ENCODE data around the gene ALLC.

Gene ALLC

GRCh38 chr2:3730646-3731045, 72.6 kb downstream of the ALLC start:
- H3K9me3 ChIP-seq (ENCODE audit: insufficient read depth, low read length, severe bottlenecking), result no peaks in the 10 kb centered on the region
- H4K20me1 ChIP-seq (ENCODE audit: insufficient read depth, low read length), result peaks cover 3% of the 10 kb centered on the region; the same call in 1 of the 2 replicates
- no peak for TF ChIP-seq CTCF (IDR thresholded peaks at IDR 0.05; ENCODE audit: borderline replicate concordance, extremely low read depth, low read length, poor library complexity, severe bottlenecking)
- no peak for TF ChIP-seq EZH2 (IDR thresholded peaks at IDR 0.05; ENCODE audit: borderline replicate concordance, low read depth, low read length, severe bottlenecking)
- H3K36me3 ChIP-seq (ENCODE audit: insufficient read depth, low read length), result no peaks in the 10 kb centered on the region
- no peak for ATAC-seq (ENCODE audit: insufficient read depth, low read depth)
- no peak overlapping the region for H3K27ac ChIP-seq (ENCODE audit: low read length)
- no peaks in the 10 kb centered on the region for H3K4me1 ChIP-seq (ENCODE audit: insufficient read depth, low read length)
- H3K27me3 ChIP-seq (ENCODE audit: insufficient read depth, low read length, poor library complexity), result peaks cover 10% of the 10 kb centered on the region
- no peak overlapping the region for H3K4me3 ChIP-seq (ENCODE audit: low read depth in 1 of 2, low read length in 2 of 2)
- no peak overlapping the region for H3K4me2 ChIP-seq (ENCODE audit: insufficient read depth, low read length)
- no peak for DNase-seq
- no peak overlapping the region for H2AFZ ChIP-seq (ENCODE audit: low read depth, low read length)
- no peaks in the 10 kb centered on the region for H3K79me2 ChIP-seq (ENCODE audit: insufficient read depth, low read length)
- H3K9ac ChIP-seq (ENCODE audit: low read depth, low read length), result no peak overlapping the region

DNA sequence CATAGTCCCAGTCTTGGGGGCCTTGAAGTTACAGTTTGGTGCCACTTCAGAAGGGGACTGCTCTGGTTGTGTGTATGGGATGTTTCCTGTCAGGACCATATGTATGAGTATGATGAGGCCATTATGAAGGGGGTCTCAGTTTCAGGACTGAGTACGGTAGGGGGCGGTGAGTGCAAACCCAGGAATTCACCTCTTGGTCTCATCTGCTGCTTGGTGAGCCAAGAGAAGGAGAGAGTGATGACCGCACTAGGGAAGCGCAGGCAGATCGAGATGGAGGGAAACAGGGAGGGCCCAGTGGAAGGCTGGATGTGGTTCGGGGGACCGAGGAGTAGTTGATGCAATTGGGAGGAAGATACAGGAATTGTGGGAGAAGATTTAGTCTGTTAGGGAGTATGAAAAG, 73.8 kb downstream of the ALLC start:
- peaks cover 3% of the 10 kb centered on the region; the same call in 1 of the 2 replicates for H4K20me1 ChIP-seq (ENCODE audit: insufficient read depth, low read length)
- H3K9ac ChIP-seq (ENCODE audit: low read depth, low read length), result no peak overlapping the region
- H3K27ac ChIP-seq (ENCODE audit: low read length), result no peak overlapping the region
- H3K36me3 ChIP-seq (ENCODE audit: insufficient read depth, low read length), result no peaks in the 10 kb centered on the region
- H3K4me1 ChIP-seq (ENCODE audit: insufficient read depth, low read length), result no peaks in the 10 kb centered on the region
- DNase-seq (no peak), ATAC-seq (ENCODE audit: insufficient read depth, low read depth) (no peak)
- no peak overlapping the region for H3K4me3 ChIP-seq (ENCODE audit: low read depth in 1 of 2, low read length in 2 of 2)
- no peaks in the 10 kb centered on the region for H3K79me2 ChIP-seq (ENCODE audit: insufficient read depth, low read length)
- no peaks in the 10 kb centered on the region for H3K9me3 ChIP-seq (ENCODE audit: insufficient read depth, low read length, severe bottlenecking)
- TF ChIP-seq EZH2 (IDR thresholded peaks at IDR 0.05; ENCODE audit: borderline replicate concordance, low read depth, low read length, severe bottlenecking) (no peak), CTCF (IDR thresholded peaks at IDR 0.05; ENCODE audit: borderline replicate concordance, extremely low read depth, low read length, poor library complexity, severe bottlenecking) (no peak)
- no peak overlapping the region for H2AFZ ChIP-seq (ENCODE audit: low read depth, low read length)
- peaks cover 10% of the 10 kb centered on the region for H3K27me3 ChIP-seq (ENCODE audit: insufficient read depth, low read length, poor library complexity)
- H3K4me2 ChIP-seq (ENCODE audit: insufficient read depth, low read length), result no peak overlapping the region

- H3K27me3 ChIP-seq (ENCODE audit: insufficient read depth, low read length, poor library complexity), result peaks cover 8% of the 10 kb centered on the region
- H3K4me3 ChIP-seq (ENCODE audit: low read depth in 1 of 2, low read length in 2 of 2), result no peak overlapping the region
- no peak overlapping the region for H2AFZ ChIP-seq (ENCODE audit: low read depth, low read length)
- DNase-seq, result no peak
- no peak for ATAC-seq (ENCODE audit: insufficient read depth, low read depth)
- H3K9ac ChIP-seq (ENCODE audit: low read depth, low read length), result no peak overlapping the region
- H3K79me2 ChIP-seq (ENCODE audit: insufficient read depth, low read length), result no peaks in the 10 kb centered on the region
- no peak overlapping the region for H3K27ac ChIP-seq (ENCODE audit: low read length)
- TF ChIP-seq EZH2 (IDR thresholded peaks at IDR 0.05; ENCODE audit: borderline replicate concordance, low read depth, low read length, severe bottlenecking), result no peak
- no peak for TF ChIP-seq CTCF (IDR thresholded peaks at IDR 0.05; ENCODE audit: borderline replicate concordance, extremely low read depth, low read length, poor library complexity, severe bottlenecking)
- H3K4me2 ChIP-seq (ENCODE audit: insufficient read depth, low read length), result no peak overlapping the region
- no peaks in the 10 kb centered on the region for H3K4me1 ChIP-seq (ENCODE audit: insufficient read depth, low read length)
- H3K36me3 ChIP-seq (ENCODE audit: insufficient read depth, low read length), result no peaks in the 10 kb centered on the region
- H4K20me1 ChIP-seq (ENCODE audit: insufficient read depth, low read length), result no peaks in the 10 kb centered on the region
- H3K9me3 ChIP-seq (ENCODE audit: insufficient read depth, low read length, severe bottlenecking), result no peaks in the 10 kb centered on the region
These were observed 78.1 kb downstream of the ALLC start for GRCh38 chr2:3736112-3736511.

- Histone ChIP-seq H3K9me3 (ENCODE audit: insufficient read depth, low read length, severe bottlenecking) (no peaks in the 10 kb centered on the region), H3K4me2 (ENCODE audit: insufficient read depth, low read length) (no peak overlapping the region), H3K9ac (ENCODE audit: low read depth, low read length) (no peak overlapping the region), H2AFZ (ENCODE audit: low read depth, low read length) (no peak overlapping the region), H3K79me2 (ENCODE audit: insufficient read depth, low read length) (no peaks in the 10 kb centered on the region), H3K4me1 (ENCODE audit: insufficient read depth, low read length) (no peaks in the 10 kb centered on the region), H3K27me3 (ENCODE audit: insufficient read depth, low read length, poor library complexity) (peaks cover 8% of the 10 kb centered on the region), H3K27ac (ENCODE audit: low read length) (no peak overlapping the region), H3K4me3 (ENCODE audit: low read depth in 1 of 2, low read length in 2 of 2) (no peak overlapping the region), H4K20me1 (ENCODE audit: insufficient read depth, low read length) (no peaks in the 10 kb centered on the region), H3K36me3 (ENCODE audit: insufficient read depth, low read length) (no peaks in the 10 kb centered on the region)
- ATAC-seq (ENCODE audit: insufficient read depth, low read depth) (no peak), DNase-seq (no peak)
- TF ChIP-seq EZH2 (IDR thresholded peaks at IDR 0.05; ENCODE audit: borderline replicate concordance, low read depth, low read length, severe bottlenecking) (no peak), CTCF (IDR thresholded peaks at IDR 0.05; ENCODE audit: borderline replicate concordance, extremely low read depth, low read length, poor library complexity, severe bottlenecking) (no peak)
These were observed 79.1 kb downstream of the ALLC start for GRCh38 chr2:3737128-3737527.
